Stimulated activated CD8-positive, alpha-beta memory T cell treated with anti-CD3 and anti-CD28 coated beads, Interleukin-7, amount 100 ng/mL, for 4 hours (primary cell): ENCODE data around the gene CENPP.

ENCODE experiments used
- DNase-seq, 2 donors: peaks; one replicate each; pipeline ENCODE4 v3.0.0-alpha.2; 2020; ENCODE audit warnings: low read depth in 2 of 2

The CENPP gene

GRCh38 chr9:92637886-92638620 is 312.3 kb downstream of the CENPP start:
- no peak for DNase-seq

- no peak for DNase-seq
These were observed 312.9 kb downstream of the CENPP start for GRCh38 chr9:92638621-92639101.

GRCh38 chr9:92639124-92639523 is 313.4 kb downstream of the CENPP start:
- no peak for DNase-seq

GRCh38 chr9:92639791-92640271 is 314.1 kb downstream of the CENPP start:
- DNase-seq: no peak

- DNase-seq: no peak
These were observed 314.8 kb downstream of the CENPP start for GRCh38 chr9:92640398-92641091.

- DNase-seq: no peak
These were observed 315.5 kb downstream of the CENPP start for GRCh38 chr9:92641092-92641809.

- DNase-seq: no peak
These were observed 316.3 kb downstream of the CENPP start for GRCh38 chr9:92642041-92642451.

GRCh38 chr9:92642564-92642963 is 316.8 kb downstream of the CENPP start:
- no peak for DNase-seq

GRCh38 chr9:92644278-92644677 is 318.5 kb downstream of the CENPP start:
- no peak for DNase-seq

- DNase-seq: no peak
These were observed 319.3 kb downstream of the CENPP start for GRCh38 chr9:92645041-92645440.

- no peak for DNase-seq
These were observed 322.1 kb downstream of the CENPP start for GRCh38 chr9:92647671-92648473.

- no peak for DNase-seq
These were observed 322.8 kb downstream of the CENPP start for GRCh38 chr9:92648474-92648971.

- no peak for DNase-seq
These were observed 323.3 kb downstream of the CENPP start for GRCh38 chr9:92649007-92649406.

GRCh38 chr9:92650296-92650695 is 324.5 kb downstream of the CENPP start:
- no peak for DNase-seq

GRCh38 chr9:92650839-92651621 is 325.3 kb downstream of the CENPP start:
- no peak for DNase-seq

GRCh38 chr9:92652461-92652860 is 326.7 kb downstream of the CENPP start:
- no peak for DNase-seq

GRCh38 chr9:92654481-92655301 is 328.9 kb downstream of the CENPP start:
- no peak for DNase-seq

GRCh38 chr9:92655366-92655765 is 329.6 kb downstream of the CENPP start:
- no peak for DNase-seq

- DNase-seq: no peak
These were observed 330.3 kb downstream of the CENPP start for GRCh38 chr9:92655896-92656536.
